ENCODE measurements around the gene C20orf141. TPM values are rescaled to one million over a fixed set of nuclear protein-coding genes. Genes with fewer than 3 reads are reported as not detected.
"Not testable (repeated sequence)": the region's sequence is repeated elsewhere in the genome, so short reads cannot be mapped to it uniquely, and the experiment has no call there.

C20orf141 gene
- total and polyA plus RNA-seq, 5 donors, result not detected

- Histone ChIP-seq H3K4me3 (ENCODE audit: low read length) (no peak overlapping the region), H3K27ac (ENCODE audit: low read length) (no peak overlapping the region), H3K9me3 (ENCODE audit: control insufficient read depth, low read length) (no peaks in the 10 kb centered on the region), H3K27me3 (ENCODE audit: control insufficient read depth, insufficient read depth) (no peaks in the 10 kb centered on the region), H3K4me1 (ENCODE audit: control insufficient read depth, insufficient read depth, low read length) (no peaks in the 10 kb centered on the region)
- intact Hi-C loops (cut with DNase I), result no loop called here
- ATAC-seq, result no peak
- no peak for DNase-seq
- WGBS, result 89% methylated on average over 4 of the region's 4 CpGs
These were observed 11.9 kb downstream of the C20orf141 start for GRCh38 chr20:2826655-2827054.

- intact Hi-C loops (cut with DNase I), result no loop called here
- no peak for DNase-seq
- H3K9me3 ChIP-seq (ENCODE audit: control insufficient read depth, low read length), result no peaks in the 10 kb centered on the region
- ATAC-seq, result no peak
- 74% methylated on average over 6 of the region's 6 CpGs for WGBS
- H3K4me3 ChIP-seq (ENCODE audit: low read length), result no peak overlapping the region
- H3K27me3 ChIP-seq (ENCODE audit: control insufficient read depth, insufficient read depth), result no peaks in the 10 kb centered on the region
- H3K4me1 ChIP-seq (ENCODE audit: control insufficient read depth, insufficient read depth, low read length), result no peaks in the 10 kb centered on the region
- no peak overlapping the region for H3K27ac ChIP-seq (ENCODE audit: low read length)
These were observed 14.6 kb downstream of the C20orf141 start for GRCh38 chr20:2829376-2829775.

- DNase-seq; intact Hi-C loops (cut with DNase I); ATAC-seq; H3K4me3 ChIP-seq (ENCODE audit: low read length); H3K27me3 ChIP-seq (ENCODE audit: control insufficient read depth, insufficient read depth); H3K4me1 ChIP-seq (ENCODE audit: control insufficient read depth, insufficient read depth, low read length); H3K27ac ChIP-seq (ENCODE audit: low read length); H3K9me3 ChIP-seq (ENCODE audit: control insufficient read depth, low read length): not testable (repeated sequence)
- WGBS, result 90% methylated on average over 7 of the region's 7 CpGs
These were observed 16.4 kb downstream of the C20orf141 start for GRCh38 chr20:2831206-2831605.

- Histone ChIP-seq H3K9me3 (ENCODE audit: control insufficient read depth, low read length) (no peaks in the 10 kb centered on the region), H3K4me3 (ENCODE audit: low read length) (no peak overlapping the region), H3K27me3 (ENCODE audit: control insufficient read depth, insufficient read depth) (no peaks in the 10 kb centered on the region), H3K27ac (ENCODE audit: low read length) (no peak overlapping the region), H3K4me1 (ENCODE audit: control insufficient read depth, insufficient read depth, low read length) (no peaks in the 10 kb centered on the region)
- ATAC-seq (no peak), DNase-seq (no peak)
- WGBS, result 73% methylated on average over 1 of the region's 1 CpG
- intact Hi-C loops (cut with DNase I), result no loop called here
These were observed 19.0 kb downstream of the C20orf141 start for GRCh38 chr20:2833761-2834160.

GRCh38 chr20:2834401-2835110 lies 19.8 kb downstream of the C20orf141 start:
- intact Hi-C loops (cut with DNase I), result no loop called here
- Histone ChIP-seq H3K4me1 (ENCODE audit: control insufficient read depth, insufficient read depth, low read length) (no peaks in the 10 kb centered on the region), H3K27ac (ENCODE audit: low read length) (no peak overlapping the region), H3K4me3 (ENCODE audit: low read length) (no peak overlapping the region), H3K27me3 (ENCODE audit: control insufficient read depth, insufficient read depth) (no peaks in the 10 kb centered on the region), H3K9me3 (ENCODE audit: control insufficient read depth, low read length) (no peaks in the 10 kb centered on the region)
- no peak for ATAC-seq
- WGBS, result 89% methylated on average over 14 of the region's 14 CpGs
- no peak for DNase-seq

- Histone ChIP-seq H3K4me3 (ENCODE audit: low read length) (no peak overlapping the region), H3K27ac (ENCODE audit: low read length) (no peak overlapping the region), H3K9me3 (ENCODE audit: control insufficient read depth, low read length) (no peaks in the 10 kb centered on the region), H3K27me3 (ENCODE audit: control insufficient read depth, insufficient read depth) (no peaks in the 10 kb centered on the region), H3K4me1 (ENCODE audit: control insufficient read depth, insufficient read depth, low read length) (no peaks in the 10 kb centered on the region)
- no peak for DNase-seq
- ATAC-seq, result no peak
- WGBS, result 91% methylated on average over 6 of the region's 6 CpGs
- intact Hi-C loops (cut with DNase I), result no loop called here
These were observed 20.6 kb downstream of the C20orf141 start for GRCh38 chr20:2835331-2835796.

- Histone ChIP-seq H3K27me3 (ENCODE audit: control insufficient read depth, insufficient read depth) (no peaks in the 10 kb centered on the region), H3K9me3 (ENCODE audit: control insufficient read depth, low read length) (no peaks in the 10 kb centered on the region), H3K4me3 (ENCODE audit: low read length) (no peak overlapping the region), H3K27ac (ENCODE audit: low read length) (no peak overlapping the region), H3K4me1 (ENCODE audit: control insufficient read depth, insufficient read depth, low read length) (no peaks in the 10 kb centered on the region)
- no peak for ATAC-seq
- intact Hi-C loops (cut with DNase I), result no loop called here
- no peak for DNase-seq
- 82% methylated on average over 5 of the region's 5 CpGs for WGBS
These were observed 21.2 kb downstream of the C20orf141 start for GRCh38 chr20:2836035-2836434.

GRCh38 chr20:2837221-2837960 lies 22.6 kb downstream of the C20orf141 start:
- DNase-seq, result no peak
- WGBS, result 89% methylated on average over 6 of the region's 6 CpGs
- intact Hi-C loops (cut with DNase I), result no loop called here
- no peak overlapping the region for H3K4me3 ChIP-seq (ENCODE audit: low read length)
- H3K27ac ChIP-seq (ENCODE audit: low read length), result no peak overlapping the region
- H3K9me3 ChIP-seq (ENCODE audit: control insufficient read depth, low read length), result no peaks in the 10 kb centered on the region
- H3K4me1 ChIP-seq (ENCODE audit: control insufficient read depth, insufficient read depth, low read length), result no peaks in the 10 kb centered on the region
- no peak for ATAC-seq
- H3K27me3 ChIP-seq (ENCODE audit: control insufficient read depth, insufficient read depth), result no peaks in the 10 kb centered on the region

- DNase-seq, result no peak
These were observed 23.5 kb downstream of the C20orf141 start for GRCh38 chr20:2838170-2838797.

GRCh38 chr20:2838847-2839671 lies 24.3 kb downstream of the C20orf141 start:
- ATAC-seq, result no peak
- no peaks in the 10 kb centered on the region for H3K4me1 ChIP-seq (ENCODE audit: control insufficient read depth, insufficient read depth, low read length)
- intact Hi-C loops (cut with DNase I), result no loop called here
- 94% methylated on average over 15 of the region's 15 CpGs for WGBS
- no peak overlapping the region for H3K4me3 ChIP-seq (ENCODE audit: low read length)
- H3K27me3 ChIP-seq (ENCODE audit: control insufficient read depth, insufficient read depth), result no peaks in the 10 kb centered on the region
- no peak overlapping the region for H3K27ac ChIP-seq (ENCODE audit: low read length)
- DNase-seq, result no peak
- H3K9me3 ChIP-seq (ENCODE audit: control insufficient read depth, low read length), result no peaks in the 10 kb centered on the region

More at GRCh38 chr20:2838170-2838797, 23.5 kb downstream of the C20orf141 start:
- no peaks in the 10 kb centered on the region for H3K27me3 ChIP-seq (ENCODE audit: control insufficient read depth, insufficient read depth)
- H3K9me3 ChIP-seq (ENCODE audit: control insufficient read depth, low read length), result no peaks in the 10 kb centered on the region
- no peaks in the 10 kb centered on the region for H3K4me1 ChIP-seq (ENCODE audit: control insufficient read depth, insufficient read depth, low read length)
- 96% methylated on average over 19 of the region's 19 CpGs for WGBS
- no peak overlapping the region for H3K27ac ChIP-seq (ENCODE audit: low read length)
- no peak for ATAC-seq
- intact Hi-C loops (cut with DNase I), result no loop called here
- H3K4me3 ChIP-seq (ENCODE audit: low read length), result no peak overlapping the region
